Colonic mucosa (tissue), 4 donors: ENCODE data around the gene MAP3K19. TPM values are rescaled to one million over a fixed set of nuclear protein-coding genes. Genes with fewer than 3 reads are reported as not detected.

ENCODE experiments used
- DNase-seq: peaks from one replicate; pipeline ENCODE4 v3.0.0-alpha.2; 2020
- H3K27ac ChIP-seq: fragments of 200-600 bp; one replicate; pipeline ENCODE4 v1.8.0; 2021
- H3K27me3 ChIP-seq: fragments of 200-600 bp; one replicate; pipeline ENCODE4 v1.8.0; 2021
- H3K36me3 ChIP-seq: fragments of 200-600 bp; one replicate; pipeline ENCODE4 v1.8.0; 2021
- H3K4me1 ChIP-seq: fragments of 200-600 bp; one replicate; pipeline ENCODE4 v1.8.0; 2021; ENCODE audit warnings: mild to moderate bottlenecking
- H3K4me3 ChIP-seq: fragments of 200-600 bp; one replicate; pipeline ENCODE4 v1.8.0; 2021
- H3K9ac ChIP-seq, 2 donors: one replicate each; pipeline ENCODE4 v1.7.0; 2013; ENCODE audit warnings: control low read depth in 2 of 2, low read depth in 2 of 2, low read length in 2 of 2
- H3K9me3 ChIP-seq: fragments of 200-600 bp; one replicate; pipeline ENCODE4 v1.8.0; 2021
- CTCF ChIP-seq: fragments of 200-600 bp; IDR thresholded peaks from one replicate; pipeline ENCODE4 v1.8.0; 2022; ENCODE audit warnings: antibody characterized with exemption, mild to moderate bottlenecking
- intact Hi-C: fragments of 100-400 bp; cut with DNase I; formaldehyde crosslinking; loops from one replicate; pipeline ENCODE4 v1.14.1; 2022
- total RNA-seq, 2 donors: library from RNA; stranded (reverse); fragmentation: NEBNext Ultra II Directional in 1 of 2; extraction: Animal tissue kit (Norgen Biotek cat#: 25700) in 1 of 2; gene quantifications; one replicate each; pipeline ENCODE4 v1.2.1, GENCODE V29; 2021
- donor health status: healthy.
- donor health status: DM: no; HTN: no; CAD: no.
- donor health status: DM: no; HTN: no; CAD: no.

The MAP3K19 gene
- total RNA-seq: not detected

- Histone ChIP-seq H3K4me1 (no peaks in the 10 kb centered on the region), H3K27ac (no peak within 1 kb of the TSS), H3K9ac (no peak within 1 kb of the TSS), H3K9me3 (no peaks in the 10 kb centered on the region), H3K4me3 (no peak within 1 kb of the TSS), H3K27me3 (no peaks in the 10 kb centered on the region), H3K36me3 (no peaks in the 10 kb centered on the region)
- DNase-seq: no peak
- intact Hi-C loops: no loop called here
- TF ChIP-seq CTCF: no peak
Measured at GRCh38 chr2:135047300-135047699, at the start of gene MAP3K19. MAP3K19 (minus strand) TSS chr2:135047447; CDS start chr2:135024647, 22,800 bp downstream.

DNA sequence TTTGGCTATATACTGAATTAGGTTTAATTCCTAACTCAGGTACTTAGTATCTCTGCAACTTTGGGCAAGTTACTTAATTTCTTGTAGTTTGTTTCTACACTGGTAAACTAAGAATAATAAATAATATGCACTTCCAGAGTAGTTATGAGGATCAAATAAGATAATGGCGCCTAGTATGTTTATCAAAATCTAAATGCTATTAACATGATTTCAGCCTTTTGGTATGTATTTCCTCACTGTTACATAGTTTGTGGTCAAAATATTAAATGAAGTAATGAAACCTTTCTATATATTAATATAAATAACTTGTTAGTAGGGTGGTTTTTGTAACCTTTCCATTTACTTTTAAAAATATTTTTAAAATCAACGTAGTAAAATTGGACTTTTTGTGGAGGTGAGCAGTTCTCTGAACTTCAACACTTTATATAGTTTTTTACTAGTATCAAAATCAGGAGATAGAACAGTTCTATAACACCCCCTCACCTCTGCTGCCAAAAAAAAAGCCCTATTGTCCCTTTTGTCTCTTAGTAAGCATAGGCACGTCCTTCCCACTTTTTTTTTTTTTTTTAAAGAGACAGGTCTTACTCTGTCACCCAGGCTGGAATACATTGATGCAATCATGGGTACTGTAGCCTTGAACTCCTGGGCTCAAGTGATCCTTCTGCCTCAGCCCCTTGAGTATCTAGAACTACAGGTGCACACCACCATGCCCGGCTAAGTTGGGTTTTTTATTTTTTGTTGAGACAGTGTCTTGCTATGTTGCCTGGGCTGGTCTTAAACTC, 49.6 kb upstream of the MAP3K19 start:
- no peak for TF ChIP-seq CTCF
- H3K9ac ChIP-seq: no peak overlapping the region
- no peak for DNase-seq
- H3K4me1 ChIP-seq: peaks cover 4% of the 10 kb centered on the region
- intact Hi-C loops: no loop called here
- H3K27me3 ChIP-seq: no peaks in the 10 kb centered on the region
- H3K4me3 ChIP-seq: no peak overlapping the region
- H3K36me3 ChIP-seq: no peaks in the 10 kb centered on the region
- H3K9me3 ChIP-seq: no peaks in the 10 kb centered on the region
- H3K27ac ChIP-seq: no peak overlapping the region

DNA sequence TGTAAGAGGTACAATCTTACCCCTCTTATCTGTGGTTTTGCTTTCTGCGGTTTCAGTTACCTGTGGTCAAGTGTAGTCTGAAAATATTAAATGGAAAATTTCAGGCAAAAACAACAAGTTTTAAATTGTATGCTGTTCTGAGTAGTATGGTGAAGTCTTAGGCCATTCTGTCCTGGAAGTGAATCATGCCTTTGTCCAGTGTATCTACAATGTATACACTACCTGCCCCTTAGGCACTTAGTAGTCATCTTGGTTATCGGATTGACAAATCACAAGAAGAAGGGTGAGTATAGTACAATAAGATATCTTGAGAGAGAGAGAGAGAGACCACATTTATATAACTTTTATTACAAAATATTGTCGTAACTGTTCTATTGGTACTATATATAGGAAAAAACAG, 48.3 kb upstream of the MAP3K19 start:
- intact Hi-C loops: no loop called here
- H3K27me3 ChIP-seq: no peaks in the 10 kb centered on the region
- H3K36me3 ChIP-seq: no peaks in the 10 kb centered on the region
- no peak overlapping the region for H3K27ac ChIP-seq
- peaks cover 4% of the 10 kb centered on the region for H3K4me1 ChIP-seq
- no peak overlapping the region for H3K4me3 ChIP-seq
- TF ChIP-seq CTCF: no peak
- H3K9ac ChIP-seq: no peak overlapping the region
- no peaks in the 10 kb centered on the region for H3K9me3 ChIP-seq
- no peak for DNase-seq

DNA sequence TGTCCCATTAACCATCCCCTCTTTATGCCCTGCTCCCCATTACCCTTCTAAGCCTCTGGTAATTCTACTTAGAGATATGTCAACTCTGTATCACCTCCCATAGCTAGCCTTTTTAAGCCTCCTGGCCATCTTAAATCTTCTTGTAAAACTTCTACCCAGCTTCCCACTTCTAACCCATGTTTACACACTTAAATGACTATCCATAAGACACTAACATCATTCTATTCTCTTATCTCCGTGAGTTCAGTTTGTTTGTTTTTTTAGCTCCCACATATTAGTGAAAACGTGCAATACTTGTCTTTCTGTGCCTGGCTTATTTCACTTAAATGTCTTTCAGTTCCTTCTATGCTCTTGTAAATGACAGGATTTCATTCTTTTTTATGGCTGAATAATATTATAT, 47.3 kb upstream of the MAP3K19 start:
- H3K27me3 ChIP-seq: no peaks in the 10 kb centered on the region
- H3K4me1 ChIP-seq: peaks cover 4% of the 10 kb centered on the region
- H3K27ac ChIP-seq: peak overlapping the region; percentile 48
- no peaks in the 10 kb centered on the region for H3K36me3 ChIP-seq
- DNase-seq: no peak
- intact Hi-C loops: no loop called here
- no peak overlapping the region for H3K9ac ChIP-seq
- H3K4me3 ChIP-seq: no peak overlapping the region
- H3K9me3 ChIP-seq: no peaks in the 10 kb centered on the region
- TF ChIP-seq CTCF: no peak

GRCh38 chr2:135093670-135094330, 46.6 kb upstream of the MAP3K19 start:
- H3K9ac ChIP-seq: peak overlapping the region in 1 of 2 donors; percentile 26
- peak; percentile 38 for DNase-seq
- no peaks in the 10 kb centered on the region for H3K9me3 ChIP-seq
- H3K27me3 ChIP-seq: no peaks in the 10 kb centered on the region
- intact Hi-C loops: no loop called here
- H3K27ac ChIP-seq: peak overlapping the region; percentile 48
- no peak for TF ChIP-seq CTCF
- H3K4me1 ChIP-seq: peaks cover 4% of the 10 kb centered on the region
- no peak overlapping the region for H3K4me3 ChIP-seq
- H3K36me3 ChIP-seq: no peaks in the 10 kb centered on the region
